SK-N-SH (cell line): ENCODE measurements around the gene CAPN10.

Experiments
- CTCF ChIP-seq: fragments of 200-600 bp; sonication (generic); IDR thresholded peaks from 2 replicates; pipeline ENCODE4 v1.6.1; 2017; ENCODE audit warnings: antibody characterized with exemption, mild to moderate bottlenecking, moderate library complexity
- GABPA ChIP-seq: IDR thresholded peaks from 2 replicates; pipeline ENCODE4 v1.4.0; 2012; ENCODE audit warnings: low read depth, mild to moderate bottlenecking
- PBX3 ChIP-seq: IDR thresholded peaks from 2 replicates; pipeline ENCODE4; 2012
- POLR2AphosphoS5 ChIP-seq: IDR thresholded peaks from 2 replicates; pipeline ENCODE4 v1.6.1; 2012; ENCODE audit warnings: low read depth, low read length
- RAD21 ChIP-seq: IDR thresholded peaks from 2 replicates; pipeline ENCODE4 v1.6.1; 2012; ENCODE audit warnings: mild to moderate bottlenecking, low read length

- TF ChIP-seq PBX3: no peak
- no peak for TF ChIP-seq RAD21
- no peak for TF ChIP-seq CTCF
- TF ChIP-seq POLR2AphosphoS5: no peak
- no peak for TF ChIP-seq GABPA
Measured at GRCh38 chr2:240588006-240588655, 1.6 kb downstream of the CAPN10 start.
